Stimulated activated CD4-positive, alpha-beta T cell treated with anti-CD3 and anti-CD28 coated beads, Interleukin-2, amount 100 ng/mL, for 4 hours (primary cell): Measurements from ENCODE around the gene ZNF287.

Experiments used
- DNase-seq: peaks from one replicate; pipeline ENCODE4 v3.0.0-alpha.2; 2020; ENCODE audit warnings: low read depth

The ZNF287 gene

GRCh38 chr17:16516594-16517051 lies 52.4 kb downstream of the ZNF287 start:
- no peak for DNase-seq

GRCh38 chr17:16515933-16516332 lies 53.1 kb downstream of the ZNF287 start:
- no peak for DNase-seq

- no peak for DNase-seq
These were observed 55.1 kb downstream of the ZNF287 start for GRCh38 chr17:16513873-16514272.

DNA sequence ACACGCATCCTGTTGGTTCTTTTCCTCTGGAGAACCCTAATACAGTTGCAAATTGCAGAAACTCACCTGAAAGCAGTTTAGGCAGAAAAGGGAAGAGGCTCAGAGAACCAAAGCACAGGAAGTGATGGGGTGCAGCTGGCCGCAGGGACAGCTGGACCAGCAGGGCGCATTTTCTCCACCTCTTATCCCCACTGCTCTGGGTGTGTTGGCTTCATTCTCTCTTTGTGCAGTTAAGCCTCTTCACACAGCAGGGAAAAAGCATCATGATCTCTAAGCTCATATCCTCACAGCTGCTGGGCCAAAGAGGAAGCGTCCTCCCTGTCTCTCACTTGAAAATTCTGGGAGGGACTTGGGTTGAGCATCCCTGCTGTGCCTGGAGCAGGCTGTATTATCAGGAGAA lies 57.0 kb downstream of the ZNF287 start:
- DNase-seq = no peak

- DNase-seq = no peak
These were observed 57.4 kb downstream of the ZNF287 start for GRCh38 chr17:16511593-16511992.

DNA sequence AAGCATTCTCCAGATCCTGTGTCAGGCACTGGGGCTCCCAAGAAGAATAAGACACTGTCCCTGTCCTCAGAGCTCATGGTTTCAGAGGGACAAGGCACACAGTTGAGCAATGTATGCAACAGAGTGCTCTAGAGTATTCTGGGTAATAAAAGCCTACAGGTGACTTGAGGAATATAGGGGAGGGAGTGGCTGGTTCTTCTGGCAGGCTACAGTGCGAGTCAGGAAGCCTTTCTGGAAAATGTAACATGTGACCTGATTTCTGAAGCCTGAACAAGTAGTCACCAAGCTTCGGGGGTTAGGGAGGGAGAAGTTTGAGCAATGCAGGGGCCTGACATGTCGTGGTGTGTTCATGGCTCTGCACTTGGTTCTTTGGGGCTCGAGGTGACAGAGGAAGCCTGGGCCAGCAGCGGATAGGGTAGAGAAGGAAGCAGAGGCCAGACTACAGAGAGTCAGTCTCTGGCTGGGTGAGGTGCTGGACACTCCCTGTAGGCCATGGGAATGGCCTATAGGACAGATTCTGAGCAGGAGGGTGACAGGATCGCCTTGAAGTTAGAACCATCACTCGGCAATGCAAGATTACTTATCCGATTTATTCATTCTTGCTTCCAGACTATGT lies 61.0 kb downstream of the ZNF287 start:
- no peak for DNase-seq

- no peak for DNase-seq
These were observed 62.8 kb downstream of the ZNF287 start for GRCh38 chr17:16506188-16506587.

DNA sequence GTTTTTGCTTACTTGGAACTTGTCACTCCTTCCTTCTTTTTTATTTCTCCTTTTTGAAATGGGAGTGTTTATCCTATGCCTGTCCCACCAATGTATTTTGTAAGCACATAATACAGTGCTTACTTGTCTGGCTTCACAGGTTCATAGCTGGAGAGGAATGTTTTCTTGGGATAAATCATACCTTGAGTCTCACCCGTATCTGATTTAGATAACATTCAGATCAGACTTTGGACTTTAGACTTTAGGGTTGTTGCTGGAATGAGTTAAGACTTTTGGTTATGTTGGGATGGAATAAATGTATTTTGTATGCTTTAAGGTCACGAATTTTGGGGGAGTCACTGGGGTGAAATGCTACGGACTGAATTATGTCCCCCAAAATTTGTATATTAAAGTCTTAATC lies 64.0 kb downstream of the ZNF287 start:
- no peak for DNase-seq
